NCI-H748 (cell line): ENCODE data around the gene LRRC74B.

Experiments used
- DNase-seq: peaks from one replicate; lab custom pipeline; 2025; ENCODE audit not compliant: unreplicated experiment; lab: John Stamatoyannopoulos, UW

LRRC74B gene

DNA sequence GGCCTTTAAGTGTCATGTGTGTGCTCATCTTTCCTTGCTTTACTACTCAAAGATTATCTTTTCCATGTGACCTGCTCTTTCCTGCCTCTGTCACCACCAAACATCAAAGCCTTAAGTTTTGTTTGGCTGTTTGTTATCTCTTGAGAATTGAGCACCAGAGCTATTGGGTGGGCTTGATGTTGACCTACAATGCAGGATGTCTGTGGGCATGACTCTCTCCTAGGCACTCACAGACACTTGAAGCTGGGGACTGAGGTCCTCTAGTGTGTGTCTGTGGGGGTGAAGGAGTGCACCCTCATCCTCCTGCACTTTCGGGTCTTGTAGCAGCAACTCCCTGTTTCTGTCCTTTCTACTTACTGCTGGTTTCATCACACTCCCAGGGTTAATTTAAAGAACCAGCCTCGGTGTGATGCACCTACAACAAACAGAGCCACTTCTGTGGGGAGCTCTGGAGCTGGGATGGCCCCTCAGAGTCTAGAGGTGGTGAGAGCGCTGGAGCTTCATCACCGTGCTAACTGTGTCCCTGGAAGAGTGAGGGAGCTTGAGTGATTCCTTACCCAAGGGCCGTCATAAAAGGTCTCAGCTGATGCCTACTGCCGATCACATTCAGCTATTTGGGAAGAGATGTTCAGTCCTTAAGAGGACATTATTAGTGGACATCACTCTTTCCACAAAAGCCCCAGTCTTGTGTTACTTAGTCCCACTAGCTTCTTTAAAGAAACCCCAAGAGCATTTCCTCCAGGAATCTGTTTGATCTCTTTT lies 56.3 kb downstream of the LRRC74B start:
- no peak for DNase-seq

DNA sequence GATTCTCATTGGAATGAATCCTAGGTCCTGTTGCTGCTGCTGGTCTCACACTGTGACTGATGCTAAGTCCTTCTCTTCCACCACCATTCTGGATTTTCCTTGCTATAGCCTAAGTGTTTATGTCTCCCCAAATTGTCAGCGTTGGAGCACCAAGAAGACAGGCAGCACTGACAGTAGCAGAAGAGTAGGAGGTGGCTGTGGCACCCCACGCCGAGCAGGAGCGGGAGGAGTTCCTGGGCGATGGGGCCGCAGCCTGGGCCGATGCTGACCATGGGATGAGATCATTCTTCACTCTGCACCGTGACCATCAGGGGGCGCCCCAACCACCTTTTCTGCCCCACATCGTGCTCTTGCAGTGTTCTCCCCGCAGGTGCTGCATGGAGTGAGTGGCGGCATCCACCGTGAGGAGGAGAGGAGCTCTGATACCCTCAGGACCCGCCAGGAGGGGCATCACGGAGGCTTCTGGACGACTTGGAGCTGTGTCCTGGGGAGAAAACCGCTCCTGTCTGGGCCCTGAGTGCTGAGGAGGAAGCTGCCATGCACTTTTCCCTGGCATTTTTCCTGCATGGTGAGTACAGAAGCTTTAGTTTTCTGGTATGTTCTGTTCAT lies 57.0 kb downstream of the LRRC74B start:
- DNase-seq: peak; percentile 73

DNA sequence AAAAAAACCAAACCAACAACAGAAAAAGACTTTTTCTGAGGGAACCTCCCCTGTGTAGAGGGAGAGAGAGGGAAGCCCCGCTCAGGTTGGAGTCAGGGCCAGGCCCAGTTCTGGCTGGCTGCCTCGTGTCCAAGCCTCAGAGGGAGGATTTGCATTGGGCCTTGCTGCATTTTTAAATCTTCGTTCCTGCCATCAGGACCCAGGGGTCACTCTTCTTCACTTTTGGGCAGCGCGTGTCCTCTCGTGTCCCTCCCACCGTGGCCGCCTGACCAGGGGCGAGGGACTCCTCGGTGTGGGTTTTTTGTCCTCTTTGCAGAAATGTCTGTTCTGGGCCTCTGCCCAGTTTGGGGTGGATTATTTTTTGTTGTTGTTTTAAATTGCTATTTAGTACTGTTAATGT lies 57.9 kb downstream of the LRRC74B start:
- no peak for DNase-seq

DNA sequence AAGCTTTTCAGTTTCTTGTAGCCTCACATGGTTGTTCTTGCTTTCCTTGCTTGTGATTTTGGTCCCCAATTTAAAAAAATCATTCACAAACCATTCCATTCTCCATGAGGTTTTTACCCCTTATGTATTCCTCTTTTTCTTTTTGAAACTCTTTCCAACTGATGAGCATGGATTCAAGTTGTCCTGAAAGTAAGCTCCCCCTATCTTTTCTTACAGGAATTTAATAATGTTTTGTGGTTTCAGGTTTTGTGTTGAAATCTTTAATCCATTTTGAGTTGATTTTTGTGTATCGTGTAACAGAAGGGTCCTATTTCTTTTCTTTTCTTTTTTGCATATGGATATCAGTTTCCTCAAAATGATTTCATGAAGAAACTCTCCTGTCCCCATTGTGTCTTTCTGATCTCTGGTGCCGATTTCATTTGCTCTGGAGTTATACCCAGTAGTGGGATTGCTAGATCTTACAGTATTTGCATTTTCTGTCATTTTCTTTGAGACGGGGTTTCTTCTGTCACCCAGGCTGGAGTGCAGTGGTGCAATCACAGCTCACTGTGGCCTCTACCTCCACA lies 58.5 kb downstream of the LRRC74B start:
- DNase-seq: no peak

DNA sequence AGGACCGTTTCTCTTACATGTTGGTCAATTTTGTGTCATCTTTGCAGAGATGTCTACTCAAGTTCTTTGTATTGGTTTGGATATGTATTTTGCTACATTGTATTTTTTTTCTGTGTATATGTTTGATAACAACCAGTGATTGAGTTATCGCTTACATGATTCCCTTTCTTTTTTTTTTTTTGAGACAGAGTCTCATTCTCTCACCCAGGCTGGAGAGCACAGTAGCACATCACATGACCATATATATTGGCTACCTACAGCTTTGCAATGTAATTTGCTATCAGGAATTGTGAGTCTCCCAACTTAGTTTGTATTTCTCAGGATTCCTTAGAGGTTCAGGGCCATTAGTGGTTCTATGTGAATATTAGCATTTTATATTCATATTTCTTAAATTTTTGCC lies 59.5 kb downstream of the LRRC74B start:
- no peak for DNase-seq

DNA sequence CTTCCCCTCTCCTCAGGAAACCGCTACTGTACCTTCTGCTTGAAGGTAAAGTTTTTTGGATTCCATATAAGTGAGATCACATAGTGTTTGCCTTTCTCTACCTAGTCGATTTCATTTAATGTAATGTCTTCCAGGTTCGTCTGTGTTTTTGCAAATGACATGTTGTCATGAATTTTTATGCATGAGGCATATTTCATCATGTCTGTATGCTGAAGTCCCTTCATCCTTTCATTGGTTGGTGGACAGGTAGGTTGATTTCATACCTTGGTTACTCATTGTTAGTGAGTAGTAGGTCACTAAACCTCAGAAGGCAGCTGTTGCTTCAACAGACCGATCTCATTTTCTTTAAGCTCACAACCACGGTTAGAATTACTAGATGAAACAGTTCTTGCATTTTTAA lies 60.3 kb downstream of the LRRC74B start:
- DNase-seq: no peak

DNA sequence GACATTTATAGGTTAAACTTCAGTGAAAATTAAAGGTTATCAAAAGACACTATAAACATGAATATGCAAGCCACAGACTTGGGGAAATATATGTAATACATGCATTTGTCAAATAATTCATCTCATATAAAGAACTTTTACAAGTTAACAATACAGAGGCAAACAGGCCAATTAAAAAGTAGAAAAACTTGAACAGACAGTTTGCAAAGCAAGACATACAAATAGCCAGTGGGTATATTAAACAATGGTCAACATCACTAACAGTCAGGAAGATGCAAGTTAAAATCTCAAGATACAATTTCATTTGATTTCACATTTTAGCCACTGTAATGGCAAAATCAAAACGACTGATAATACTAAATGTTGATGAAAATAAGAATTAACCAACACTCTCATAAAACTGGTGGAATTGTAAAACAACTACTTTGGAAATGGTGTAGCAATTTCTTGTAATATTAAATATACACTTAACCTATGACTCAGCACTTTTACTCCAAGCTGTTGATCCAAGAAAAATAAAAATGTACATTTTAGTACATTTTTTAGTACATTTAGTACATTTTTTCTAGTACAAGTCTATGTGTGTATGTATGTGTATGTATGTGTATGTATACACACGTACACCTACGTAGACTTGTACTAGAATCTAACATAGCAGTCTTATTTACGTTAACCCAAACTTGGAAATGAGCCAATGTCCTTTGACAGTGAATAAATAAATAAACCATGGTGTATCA lies 62.8 kb downstream of the LRRC74B start:
- no peak for DNase-seq
